Measurements from ENCODE around the gene KCNA3. TPM values are rescaled to one million over a fixed set of nuclear protein-coding genes. Genes with fewer than 3 reads are reported as not detected.
"Not testable (repeated sequence)": the region's sequence is repeated elsewhere in the genome, so short reads cannot be mapped to it uniquely, and the experiment has no call there.

The KCNA3 gene
- total RNA-seq, 1 experiment from 2014 or later = 1.2 TPM

DNA sequence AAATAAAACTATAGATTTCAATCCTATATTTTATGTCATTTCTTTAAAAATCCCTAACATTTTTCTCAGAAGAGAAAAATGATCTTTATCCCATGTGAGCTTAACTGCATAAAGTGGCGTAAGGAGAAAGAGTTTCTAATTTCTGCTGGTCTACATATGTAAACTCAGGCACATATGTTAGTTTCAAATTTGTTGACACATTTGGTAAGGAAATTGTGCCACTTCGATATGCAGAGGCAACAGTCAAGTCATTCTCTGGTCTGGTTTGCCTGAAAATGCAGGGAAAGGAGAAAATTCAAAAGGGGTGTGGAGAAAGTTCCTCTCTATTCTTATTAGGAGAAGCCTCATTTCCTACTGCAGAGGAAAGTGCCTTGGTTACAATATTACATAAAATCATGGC, 11.5 kb downstream of the KCNA3 start (continued):
- TF ChIP-seq HMGXB4 (CRISPR knock-in tag; IDR thresholded peaks at IDR 0.05) (no peak), EMX1 (CRISPR knock-in tag; IDR thresholded peaks at IDR 0.05) (no peak)

- POLR2A ChIA-PET; DNase-seq (ENCODE audit: low spot score); H3K27ac Mint-ChIP-seq; H3K9me3 Mint-ChIP-seq; H3K4me3 Mint-ChIP-seq; H3K27me3 Mint-ChIP-seq (ENCODE audit: low read depth); CTCF ChIA-PET; H3K36me3 Mint-ChIP-seq; ATAC-seq; H3K4me1 Mint-ChIP-seq: not testable (repeated sequence)
Observed at GRCh38 chr1:110659559-110659958, 15.2 kb downstream of the KCNA3 start.

DNA sequence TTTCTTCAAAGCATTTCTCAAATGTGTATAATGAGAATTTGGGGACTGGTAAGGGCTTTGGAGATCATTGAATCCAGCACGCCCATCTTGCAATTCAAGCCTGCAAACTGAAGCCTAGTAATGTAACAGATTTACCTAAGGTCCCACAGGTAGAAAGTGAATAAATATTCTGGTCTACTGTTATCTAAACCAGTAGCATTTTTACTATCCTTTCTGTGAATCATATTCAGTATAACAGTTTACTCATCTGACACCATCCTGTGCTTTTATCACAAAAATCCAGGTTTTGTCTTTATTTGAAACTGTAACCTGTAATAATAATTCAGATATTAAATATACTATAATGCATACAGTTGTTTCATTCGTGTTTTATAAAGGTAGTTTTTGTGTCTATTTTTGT, 17.4 kb downstream of the KCNA3 start:
- ATAC-seq (no peak), DNase-seq (ENCODE audit: low spot score) (no peak)
- no peaks in the 10 kb centered on the region for H3K36me3 Mint-ChIP-seq
- H3K9me3 Mint-ChIP-seq = peaks cover 3% of the 10 kb centered on the region; the same call in 1 of the 2 replicates
- TF ChIP-seq, protein P1, sequence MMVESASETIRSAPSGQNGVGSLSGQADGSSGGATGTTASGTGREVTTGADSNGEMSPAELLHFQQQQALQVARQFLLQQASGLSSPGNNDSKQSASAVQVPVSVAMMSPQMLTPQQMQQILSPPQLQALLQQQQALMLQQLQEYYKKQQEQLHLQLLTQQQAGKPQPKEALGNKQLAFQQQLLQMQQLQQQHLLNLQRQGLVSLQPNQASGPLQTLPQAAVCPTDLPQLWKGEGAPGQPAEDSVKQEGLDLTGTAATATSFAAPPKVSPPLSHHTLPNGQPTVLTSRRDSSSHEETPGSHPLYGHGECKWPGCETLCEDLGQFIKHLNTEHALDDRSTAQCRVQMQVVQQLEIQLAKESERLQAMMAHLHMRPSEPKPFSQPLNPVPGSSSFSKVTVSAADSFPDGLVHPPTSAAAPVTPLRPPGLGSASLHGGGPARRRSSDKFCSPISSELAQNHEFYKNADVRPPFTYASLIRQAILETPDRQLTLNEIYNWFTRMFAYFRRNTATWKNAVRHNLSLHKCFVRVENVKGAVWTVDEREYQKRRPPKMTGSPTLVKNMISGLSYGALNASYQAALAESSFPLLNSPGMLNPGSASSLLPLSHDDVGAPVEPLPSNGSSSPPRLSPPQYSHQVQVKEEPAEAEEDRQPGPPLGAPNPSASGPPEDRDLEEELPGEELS (CRISPR knock-in tag; IDR thresholded peaks at IDR 0.05) = no peak
- TF ChIP-seq, protein P2, sequence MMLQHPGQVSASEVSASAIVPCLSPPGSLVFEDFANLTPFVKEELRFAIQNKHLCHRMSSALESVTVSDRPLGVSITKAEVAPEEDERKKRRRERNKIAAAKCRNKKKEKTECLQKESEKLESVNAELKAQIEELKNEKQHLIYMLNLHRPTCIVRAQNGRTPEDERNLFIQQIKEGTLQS (CRISPR knock-in tag; conservative IDR thresholded peaks at IDR 0.05) = no peak
- TF ChIP-seq, protein P3, sequence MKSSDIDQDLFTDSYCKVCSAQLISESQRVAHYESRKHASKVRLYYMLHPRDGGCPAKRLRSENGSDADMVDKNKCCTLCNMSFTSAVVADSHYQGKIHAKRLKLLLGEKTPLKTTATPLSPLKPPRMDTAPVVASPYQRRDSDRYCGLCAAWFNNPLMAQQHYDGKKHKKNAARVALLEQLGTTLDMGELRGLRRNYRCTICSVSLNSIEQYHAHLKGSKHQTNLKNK (CRISPR knock-in tag; IDR thresholded peaks at IDR 0.05) = no peak
- TF ChIP-seq NR1H2 (CRISPR knock-in tag; IDR thresholded peaks at IDR 0.05) = no peak
- TF ChIP-seq SOX15 (CRISPR knock-in tag; IDR thresholded peaks at IDR 0.05) = no peak
- TF ChIP-seq FOXJ3 (CRISPR knock-in tag; IDR thresholded peaks at IDR 0.05; ENCODE audit: borderline replicate concordance) = no peak
- TF ChIP-seq SP1 (CRISPR knock-in tag; conservative IDR thresholded peaks at IDR 0.05) = no peak
- TF ChIP-seq, protein P4, sequence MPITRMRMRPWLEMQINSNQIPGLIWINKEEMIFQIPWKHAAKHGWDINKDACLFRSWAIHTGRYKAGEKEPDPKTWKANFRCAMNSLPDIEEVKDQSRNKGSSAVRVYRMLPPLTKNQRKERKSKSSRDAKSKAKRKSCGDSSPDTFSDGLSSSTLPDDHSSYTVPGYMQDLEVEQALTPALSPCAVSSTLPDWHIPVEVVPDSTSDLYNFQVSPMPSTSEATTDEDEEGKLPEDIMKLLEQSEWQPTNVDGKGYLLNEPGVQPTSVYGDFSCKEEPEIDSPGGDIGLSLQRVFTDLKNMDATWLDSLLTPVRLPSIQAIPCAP (CRISPR knock-in tag; IDR thresholded peaks at IDR 0.05) = no peak
- TF ChIP-seq JAZF1 (CRISPR knock-in tag; IDR thresholded peaks at IDR 0.05) = no peak
- TF ChIP-seq, protein P5, sequence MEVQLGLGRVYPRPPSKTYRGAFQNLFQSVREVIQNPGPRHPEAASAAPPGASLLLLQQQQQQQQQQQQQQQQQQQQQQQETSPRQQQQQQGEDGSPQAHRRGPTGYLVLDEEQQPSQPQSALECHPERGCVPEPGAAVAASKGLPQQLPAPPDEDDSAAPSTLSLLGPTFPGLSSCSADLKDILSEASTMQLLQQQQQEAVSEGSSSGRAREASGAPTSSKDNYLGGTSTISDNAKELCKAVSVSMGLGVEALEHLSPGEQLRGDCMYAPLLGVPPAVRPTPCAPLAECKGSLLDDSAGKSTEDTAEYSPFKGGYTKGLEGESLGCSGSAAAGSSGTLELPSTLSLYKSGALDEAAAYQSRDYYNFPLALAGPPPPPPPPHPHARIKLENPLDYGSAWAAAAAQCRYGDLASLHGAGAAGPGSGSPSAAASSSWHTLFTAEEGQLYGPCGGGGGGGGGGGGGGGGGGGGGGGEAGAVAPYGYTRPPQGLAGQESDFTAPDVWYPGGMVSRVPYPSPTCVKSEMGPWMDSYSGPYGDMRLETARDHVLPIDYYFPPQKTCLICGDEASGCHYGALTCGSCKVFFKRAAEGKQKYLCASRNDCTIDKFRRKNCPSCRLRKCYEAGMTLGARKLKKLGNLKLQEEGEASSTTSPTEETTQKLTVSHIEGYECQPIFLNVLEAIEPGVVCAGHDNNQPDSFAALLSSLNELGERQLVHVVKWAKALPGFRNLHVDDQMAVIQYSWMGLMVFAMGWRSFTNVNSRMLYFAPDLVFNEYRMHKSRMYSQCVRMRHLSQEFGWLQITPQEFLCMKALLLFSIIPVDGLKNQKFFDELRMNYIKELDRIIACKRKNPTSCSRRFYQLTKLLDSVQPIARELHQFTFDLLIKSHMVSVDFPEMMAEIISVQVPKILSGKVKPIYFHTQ (CRISPR knock-in tag; IDR thresholded peaks at IDR 0.05) = no peak
- TF ChIP-seq RORB (CRISPR knock-in tag; IDR thresholded peaks at IDR 0.05) = no peak
- TF ChIP-seq, protein P6, sequence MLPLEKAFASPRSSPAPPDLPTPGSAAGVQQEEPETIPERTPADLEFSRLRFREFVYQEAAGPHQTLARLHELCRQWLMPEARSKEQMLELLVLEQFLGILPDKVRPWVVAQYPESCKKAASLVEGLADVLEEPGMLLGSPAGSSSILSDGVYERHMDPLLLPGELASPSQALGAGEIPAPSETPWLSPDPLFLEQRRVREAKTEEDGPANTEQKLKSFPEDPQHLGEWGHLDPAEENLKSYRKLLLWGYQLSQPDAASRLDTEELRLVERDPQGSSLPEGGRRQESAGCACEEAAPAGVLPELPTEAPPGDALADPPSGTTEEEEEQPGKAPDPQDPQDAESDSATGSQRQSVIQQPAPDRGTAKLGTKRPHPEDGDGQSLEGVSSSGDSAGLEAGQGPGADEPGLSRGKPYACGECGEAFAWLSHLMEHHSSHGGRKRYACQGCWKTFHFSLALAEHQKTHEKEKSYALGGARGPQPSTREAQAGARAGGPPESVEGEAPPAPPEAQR (CRISPR knock-in tag; IDR thresholded peaks at IDR 0.05) = no peak
- no peak overlapping the region for H3K4me3 Mint-ChIP-seq
- peaks cover 5% of the 10 kb centered on the region for H3K4me1 Mint-ChIP-seq
- CTCF ChIA-PET = interaction anchor here (0.7 to 1.1 kb wide), 2 partner anchors 22 to 109 kb away, joined by 3 to 4 read pairs; no protein-coding TSS in a partner anchor
- POLR2A ChIA-PET = no interaction called here
- H3K27me3 Mint-ChIP-seq (ENCODE audit: low read depth) = no peaks in the 10 kb centered on the region; the same call in 1 of the 2 replicates
- H3K27ac Mint-ChIP-seq = no peak overlapping the region
